GM12801 (cell line): ENCODE measurements around the gene CPSF7.

Source experiments
- CTCF ChIP-seq: IDR thresholded peaks from one replicate; pipeline ENCODE4 v1.5.1; 2011; ENCODE audit warnings: control low read depth; ENCODE audit not compliant: insufficient read length; ENCODE audit errors: extremely low read depth

The CPSF7 gene

GRCh38 chr11:61452825-61453224, 23.1 kb upstream of the CPSF7 start:
- TF ChIP-seq CTCF, result no peak

GRCh38 chr11:61448552-61448927, 18.8 kb upstream of the CPSF7 start:
- TF ChIP-seq CTCF, result no peak

GRCh38 chr11:61447601-61448551, 18.1 kb upstream of the CPSF7 start:
- TF ChIP-seq CTCF, result no peak

GRCh38 chr11:61446211-61446651, 16.5 kb upstream of the CPSF7 start:
- TF ChIP-seq CTCF, result no peak

- TF ChIP-seq CTCF, result no peak
Measured at GRCh38 chr11:61445516-61445915, 15.7 kb upstream of the CPSF7 start.

- no peak for TF ChIP-seq CTCF
Measured at GRCh38 chr11:61442616-61443015, 12.8 kb upstream of the CPSF7 start.

- TF ChIP-seq CTCF, result no peak
Measured at GRCh38 chr11:61439615-61440014, 9.8 kb upstream of the CPSF7 start.
